Osteoblast (primary cell): ENCODE measurements around the gene CIAO2A. TPM values are rescaled to one million over a fixed set of nuclear protein-coding genes. Genes with fewer than 3 reads are reported as not detected.

Experiments used
- DNase-seq: peaks from one replicate; pipeline ENCODE4 v3.0.0; 2011; ENCODE audit warnings: low spot score, mixed read lengths; ENCODE audit not compliant: insufficient read length; ENCODE audit errors: missing footprints
- H2AFZ ChIP-seq: 2 replicates; pipeline ENCODE4 v1.6.0; 2011; ENCODE audit warnings: mild to moderate bottlenecking, low read length
- H3K27ac ChIP-seq: 2 replicates; pipeline ENCODE4 v1.5.1; 2011; ENCODE audit warnings: mild to moderate bottlenecking, low read depth, low read length, moderate library complexity
- H3K27me3 ChIP-seq: 2 replicates; pipeline ENCODE4 v1.6.0; 2012; ENCODE audit warnings: mild to moderate bottlenecking, control low read depth, inconsistent platforms, low read length, moderate library complexity; ENCODE audit not compliant: insufficient read depth
- H3K36me3 ChIP-seq: 2 replicates; pipeline ENCODE4 v1.5.1; 2011; ENCODE audit warnings: mild to moderate bottlenecking, low read length, control low read depth, moderate library complexity; ENCODE audit not compliant: insufficient read depth
- H3K4me1 ChIP-seq: 2 replicates; pipeline ENCODE4 v1.5.1; 2011; ENCODE audit warnings: mild to moderate bottlenecking, low read length, control low read depth, moderate library complexity; ENCODE audit not compliant: insufficient read depth
- H3K4me2 ChIP-seq: 2 replicates; pipeline ENCODE4 v1.6.0; 2011; ENCODE audit warnings: mild to moderate bottlenecking, low read length; ENCODE audit not compliant: insufficient read depth
- H3K4me3 ChIP-seq: fragments of 200-600 bp; sonication (generic); 3 replicates; pipeline ENCODE4 v1.5.1; 2012; ENCODE audit warnings: mild to moderate bottlenecking, low read length, inconsistent platforms; ENCODE audit not compliant: insufficient read depth
- H3K79me2 ChIP-seq: 2 replicates; pipeline ENCODE4 v1.6.0; 2012; ENCODE audit warnings: mild to moderate bottlenecking, low read length, control low read depth, inconsistent platforms; ENCODE audit not compliant: insufficient read depth
- H3K9me3 ChIP-seq: 2 replicates; pipeline ENCODE4 v1.5.1; 2011; ENCODE audit warnings: low read depth, low read length, control low read depth
- H4K20me1 ChIP-seq: 2 replicates; pipeline ENCODE4 v1.6.0; 2012; ENCODE audit warnings: mild to moderate bottlenecking, low read length, control low read depth; ENCODE audit not compliant: insufficient read depth
- small RNA-seq: library from RNA; depleted of rRNA; stranded (forward); fragments of <200 nt; gene quantifications from one replicate; pipeline ENCODE3, GENCODE V24; 2012
- total RNA-seq: library from RNA; depleted of rRNA; stranded (reverse); fragments of >200 nt; gene quantifications from 2 replicates; pipeline ENCODE4 v1.2.3, GENCODE V29; 2012
- TF ChIP-seq, protein P1 (sequence below): IDR thresholded peaks from 2 replicates; pipeline ENCODE4 v1.5.1; 2011; ENCODE audit warnings: mild to moderate bottlenecking, low read depth, low read length, moderate library complexity; ENCODE audit errors: extremely low read depth

The CIAO2A gene
- total RNA-seq, 1 donor, result 45.2 TPM

DNA sequence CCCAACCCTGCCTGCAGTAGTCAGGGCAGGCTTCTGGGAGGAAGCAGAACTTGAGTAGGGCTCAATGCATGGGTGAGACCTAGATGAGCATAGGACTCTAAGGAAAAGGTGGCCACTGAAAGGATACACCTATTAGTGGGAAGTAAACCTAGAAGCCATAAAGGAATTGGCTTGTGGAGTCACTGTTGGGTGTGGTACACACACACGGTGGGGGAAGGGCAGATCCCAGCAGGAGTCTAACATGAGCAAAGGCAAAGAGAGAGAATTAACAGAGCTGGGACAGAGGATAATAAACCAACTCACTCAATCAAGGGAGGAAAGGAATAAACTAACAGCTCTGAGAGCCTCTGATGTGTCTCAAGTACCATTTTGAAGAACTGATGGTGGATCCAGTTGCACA lies 70.4 kb downstream of the CIAO2A start:
- no peak overlapping the region for H2AFZ ChIP-seq
- TF ChIP-seq, protein P1, sequence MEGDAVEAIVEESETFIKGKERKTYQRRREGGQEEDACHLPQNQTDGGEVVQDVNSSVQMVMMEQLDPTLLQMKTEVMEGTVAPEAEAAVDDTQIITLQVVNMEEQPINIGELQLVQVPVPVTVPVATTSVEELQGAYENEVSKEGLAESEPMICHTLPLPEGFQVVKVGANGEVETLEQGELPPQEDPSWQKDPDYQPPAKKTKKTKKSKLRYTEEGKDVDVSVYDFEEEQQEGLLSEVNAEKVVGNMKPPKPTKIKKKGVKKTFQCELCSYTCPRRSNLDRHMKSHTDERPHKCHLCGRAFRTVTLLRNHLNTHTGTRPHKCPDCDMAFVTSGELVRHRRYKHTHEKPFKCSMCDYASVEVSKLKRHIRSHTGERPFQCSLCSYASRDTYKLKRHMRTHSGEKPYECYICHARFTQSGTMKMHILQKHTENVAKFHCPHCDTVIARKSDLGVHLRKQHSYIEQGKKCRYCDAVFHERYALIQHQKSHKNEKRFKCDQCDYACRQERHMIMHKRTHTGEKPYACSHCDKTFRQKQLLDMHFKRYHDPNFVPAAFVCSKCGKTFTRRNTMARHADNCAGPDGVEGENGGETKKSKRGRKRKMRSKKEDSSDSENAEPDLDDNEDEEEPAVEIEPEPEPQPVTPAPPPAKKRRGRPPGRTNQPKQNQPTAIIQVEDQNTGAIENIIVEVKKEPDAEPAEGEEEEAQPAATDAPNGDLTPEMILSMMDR, result no peak
- H3K79me2 ChIP-seq, result no peaks in the 10 kb centered on the region
- no peak overlapping the region for H3K27ac ChIP-seq
- H3K4me1 ChIP-seq, result peaks cover 27% of the 10 kb centered on the region
- H3K9me3 ChIP-seq, result peaks cover 3% of the 10 kb centered on the region
- H3K4me2 ChIP-seq, result no peak overlapping the region
- H3K36me3 ChIP-seq, result no peaks in the 10 kb centered on the region
- no peaks in the 10 kb centered on the region for H4K20me1 ChIP-seq
- H3K27me3 ChIP-seq, result no peaks in the 10 kb centered on the region
- H3K4me3 ChIP-seq, result no peak overlapping the region
- no peak for DNase-seq

DNA sequence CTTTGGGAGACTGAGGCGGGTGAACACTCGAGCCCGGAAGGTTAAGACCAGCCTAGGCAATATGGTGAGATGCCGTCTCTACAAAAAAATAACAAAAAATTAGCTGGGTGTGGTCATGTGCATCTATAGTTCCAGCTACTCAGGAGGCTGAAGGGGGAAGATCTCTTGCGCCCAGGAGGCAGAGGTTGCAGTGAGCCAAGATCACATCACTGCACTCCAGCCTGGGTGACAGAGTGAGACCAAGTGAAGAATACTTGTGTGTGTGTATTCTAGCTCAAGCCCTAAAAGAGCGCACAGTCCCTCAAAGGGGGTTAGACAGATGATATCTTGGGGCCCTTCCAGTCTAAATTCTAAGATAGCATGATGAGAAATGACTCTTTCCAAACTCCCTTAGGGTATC lies 71.1 kb downstream of the CIAO2A start:
- H2AFZ ChIP-seq, result no peak overlapping the region
- no peaks in the 10 kb centered on the region for H3K79me2 ChIP-seq
- H3K4me3 ChIP-seq, result no peak overlapping the region
- no peak for DNase-seq
- H3K36me3 ChIP-seq, result no peaks in the 10 kb centered on the region
- H3K4me2 ChIP-seq, result no peak overlapping the region
- H3K27ac ChIP-seq, result no peak overlapping the region
- TF ChIP-seq, protein P1, result no peak
- no peaks in the 10 kb centered on the region for H4K20me1 ChIP-seq
- H3K9me3 ChIP-seq, result peaks cover 3% of the 10 kb centered on the region
- H3K4me1 ChIP-seq, result peaks cover 28% of the 10 kb centered on the region
- no peaks in the 10 kb centered on the region for H3K27me3 ChIP-seq

Small RNA genes lying within 50 kb of the gene (small RNA-seq; reads per million reads assigned to genes)
- gene RF00019, result not detected

Other genes with a start within 250 kb of the CIAO2A start
- 23.5 and 31.8 TPM in 2 replicates for gene DAPK2, start 47.4 kb downstream of the CIAO2A start, total RNA-seq
- 51.0 and 51.9 TPM in 2 replicates for gene SNX1, start 2.1 kb upstream of the CIAO2A start, total RNA-seq
- gene SNX22, start 57.9 kb upstream of the CIAO2A start, total RNA-seq, result under 0.01 and 0.29 TPM in 2 replicates
- 954 and 1,032 TPM in 2 replicates for gene PPIB, start 69.2 kb upstream of the CIAO2A start, total RNA-seq